Amniotic epithelial cell (primary cell): Measurements from ENCODE around the gene CLDN4.
A peak's percentile ranks its signal among the peaks of the same experiment; 100 is the strongest.

ENCODE experiments used
- DNase-seq: peaks from one replicate; pipeline ENCODE4 v3.0.0-alpha.2; 2010; ENCODE audit warnings: low read depth

The CLDN4 gene

DNA sequence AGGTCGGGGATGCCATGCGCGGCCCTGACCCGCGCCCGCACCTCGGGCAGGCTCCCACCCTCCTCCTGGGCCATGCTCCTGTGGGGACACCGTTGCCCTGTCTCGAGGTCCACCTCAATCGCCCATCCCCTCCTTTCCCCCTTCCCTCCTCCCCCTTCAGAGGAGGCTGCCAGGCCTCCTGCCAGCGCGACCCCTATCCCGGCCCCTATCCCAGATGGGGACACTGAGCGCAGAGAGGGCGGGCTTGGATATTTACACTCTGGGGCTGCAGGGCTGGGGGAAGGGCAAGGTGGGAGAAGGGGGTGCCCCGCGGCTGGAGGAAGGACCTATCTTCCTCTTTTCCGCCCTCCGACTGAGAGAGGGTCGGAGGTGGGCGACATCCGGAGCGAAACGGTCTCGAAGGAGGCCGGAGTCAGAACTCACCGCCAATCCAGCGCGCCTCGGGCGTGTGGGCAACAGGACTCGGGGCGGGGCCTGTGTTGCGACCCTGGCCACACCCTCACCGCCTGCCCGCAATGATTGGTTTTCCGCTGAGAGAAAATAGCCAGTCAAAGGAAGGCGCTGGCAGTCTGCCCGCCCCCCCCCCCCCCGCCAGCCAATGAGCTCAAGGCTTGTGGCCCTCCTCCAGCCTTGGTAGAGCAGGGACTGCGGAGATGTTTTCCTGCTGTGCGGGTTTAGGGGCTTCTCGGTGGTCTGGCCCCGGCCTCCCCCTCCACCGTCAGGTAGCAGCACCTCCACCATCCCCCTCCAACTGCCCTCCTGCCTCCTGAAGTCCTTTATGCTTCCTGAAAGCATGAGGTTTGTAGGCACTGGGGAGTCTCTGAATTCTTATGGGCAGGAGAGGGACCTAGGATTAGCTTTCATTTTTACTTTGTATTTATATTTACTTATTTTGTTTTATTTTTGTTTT, 11.5 kb downstream of the CLDN4 start, which contains the start of gene METTL27:
Gene METTL27 (minus strand): TSS at position 450 of the 910 bp plus-strand sequence. CDS start 376 bp downstream, at position 74.
- peak; percentile 88 for DNase-seq

DNA sequence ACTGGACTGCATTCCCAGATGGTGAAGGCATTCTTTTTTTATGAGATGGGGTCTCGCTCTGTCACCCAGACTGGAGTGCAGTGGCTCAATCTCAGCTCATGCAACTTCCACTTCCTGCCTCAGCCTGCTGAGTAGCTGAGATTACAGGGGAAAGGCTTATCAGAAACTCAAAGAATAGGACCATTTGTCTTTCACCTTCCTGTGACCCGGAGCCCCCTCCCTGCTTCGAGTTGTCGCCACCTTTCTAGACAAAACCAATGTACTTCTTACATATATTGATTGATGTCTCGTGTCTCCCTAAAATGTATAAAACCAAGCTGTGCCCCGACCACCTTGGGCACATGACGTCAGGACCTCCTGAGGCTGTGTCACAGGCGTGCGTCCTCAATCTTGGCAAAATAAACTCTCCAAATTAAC, 13.3 kb downstream of the CLDN4 start:
- no peak for DNase-seq

DNA sequence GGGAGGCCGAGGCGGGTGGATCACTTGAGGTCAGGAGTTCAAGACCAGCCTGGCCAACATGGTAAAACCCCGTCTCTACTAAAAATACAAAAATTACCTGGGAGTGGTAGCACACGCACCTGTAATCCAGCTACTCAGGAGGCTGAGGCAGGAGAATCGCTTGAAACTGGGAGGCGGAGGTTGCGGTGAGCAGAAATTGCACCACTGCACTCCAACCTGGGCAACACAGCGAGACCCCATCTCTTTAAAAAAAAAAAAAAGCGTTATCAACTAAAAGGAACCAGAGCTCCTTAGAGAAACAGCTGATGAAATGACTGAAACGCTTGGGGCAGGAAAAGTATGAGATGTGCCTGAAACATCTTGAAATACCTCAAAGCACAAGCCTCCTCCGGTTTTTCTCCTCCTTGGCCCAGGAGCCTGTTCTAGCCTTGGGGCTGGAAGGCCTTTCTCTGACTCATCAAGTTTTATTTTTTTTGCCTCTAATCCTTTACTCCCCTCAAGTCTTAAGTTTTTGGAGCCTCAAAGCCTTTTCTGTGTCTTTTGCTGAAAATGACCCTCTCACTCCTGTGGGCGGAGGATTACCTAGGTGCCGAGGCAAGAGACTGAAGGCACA, 14.2 kb downstream of the CLDN4 start:
- DNase-seq, result peak; percentile 91

DNA sequence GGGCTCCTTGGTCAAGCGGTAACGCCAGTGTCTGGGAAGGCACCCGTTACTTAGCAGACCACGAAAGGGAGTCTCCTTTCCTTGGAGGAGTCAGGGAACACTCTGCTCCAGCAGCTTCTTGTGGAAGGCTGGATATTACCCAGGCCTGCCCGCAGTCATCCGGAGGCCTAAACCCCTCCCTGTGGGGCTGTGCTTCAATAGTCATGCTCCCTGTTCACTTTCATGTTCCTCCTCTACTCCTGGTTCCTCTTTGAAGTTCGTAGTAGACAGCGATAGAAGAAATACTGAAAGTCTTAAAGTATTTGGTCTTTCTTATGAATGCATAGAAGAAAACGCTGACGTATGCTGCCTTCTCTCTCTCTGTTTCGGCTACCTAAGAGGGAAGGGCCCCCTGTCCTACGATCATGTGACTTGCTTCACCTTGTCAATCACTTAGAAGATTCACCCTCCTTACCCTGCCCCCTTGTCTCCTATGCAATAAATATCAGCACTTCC, 15.0 kb downstream of the CLDN4 start:
- peak; percentile 94 for DNase-seq

DNA sequence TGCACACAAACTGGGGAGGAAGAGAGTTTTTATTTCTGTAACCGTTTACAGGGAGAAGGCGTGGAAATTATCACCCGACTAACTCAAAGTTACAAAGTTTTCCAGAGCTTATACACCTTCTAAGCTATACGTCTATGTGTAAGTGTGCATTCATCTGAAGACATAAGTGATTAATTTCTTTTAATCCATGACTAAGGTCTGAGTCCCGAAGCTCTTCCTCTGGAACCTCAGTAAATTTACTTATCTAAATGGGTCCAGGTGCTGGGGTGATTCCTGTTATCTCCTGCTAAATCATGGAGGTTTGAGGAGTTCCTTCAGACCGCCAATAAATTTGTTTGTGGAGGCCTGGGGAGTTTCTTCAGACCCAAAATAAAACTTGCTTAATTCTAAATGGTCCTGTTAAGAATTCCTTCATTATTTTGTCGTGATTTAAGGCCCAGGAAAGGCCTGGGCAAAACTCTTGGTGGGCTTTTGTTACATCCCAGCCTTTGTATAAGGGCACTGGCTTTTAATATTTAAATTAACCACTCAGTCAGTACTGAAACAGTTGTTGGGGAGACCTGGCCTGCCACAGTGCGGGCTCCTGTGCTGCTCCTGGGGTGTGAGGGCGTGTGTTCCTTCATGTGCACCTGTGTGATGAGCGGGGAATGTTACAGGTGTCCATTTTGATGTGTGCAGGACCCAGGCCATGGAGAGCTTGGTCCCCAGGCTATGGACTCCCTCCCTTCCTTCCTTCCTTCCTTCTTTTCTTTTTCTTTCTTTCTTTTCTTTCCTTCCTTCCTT, 17.3 kb downstream of the CLDN4 start:
- no peak for DNase-seq

DNA sequence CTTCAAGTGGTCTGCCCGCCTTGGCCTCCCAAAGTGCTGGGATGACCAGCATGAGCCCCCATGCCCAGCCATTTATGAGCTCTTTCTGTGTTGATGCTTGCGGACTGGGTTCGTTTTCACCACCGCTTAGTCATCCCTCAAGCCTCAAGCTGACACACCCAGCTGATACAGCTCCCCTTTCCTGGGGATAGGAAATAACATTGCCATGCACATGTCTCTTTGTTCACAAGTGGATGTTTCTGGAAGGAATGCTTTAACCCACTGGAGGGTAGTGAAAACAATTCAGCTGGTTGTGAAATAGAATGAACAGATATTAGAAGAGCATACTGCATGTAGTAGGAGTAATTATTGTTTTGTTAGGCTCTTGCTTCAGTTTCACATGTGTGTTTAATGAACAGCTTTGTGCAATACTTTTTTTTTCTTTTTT, 20.0 kb downstream of the CLDN4 start:
- DNase-seq, result peak; percentile 99

DNA sequence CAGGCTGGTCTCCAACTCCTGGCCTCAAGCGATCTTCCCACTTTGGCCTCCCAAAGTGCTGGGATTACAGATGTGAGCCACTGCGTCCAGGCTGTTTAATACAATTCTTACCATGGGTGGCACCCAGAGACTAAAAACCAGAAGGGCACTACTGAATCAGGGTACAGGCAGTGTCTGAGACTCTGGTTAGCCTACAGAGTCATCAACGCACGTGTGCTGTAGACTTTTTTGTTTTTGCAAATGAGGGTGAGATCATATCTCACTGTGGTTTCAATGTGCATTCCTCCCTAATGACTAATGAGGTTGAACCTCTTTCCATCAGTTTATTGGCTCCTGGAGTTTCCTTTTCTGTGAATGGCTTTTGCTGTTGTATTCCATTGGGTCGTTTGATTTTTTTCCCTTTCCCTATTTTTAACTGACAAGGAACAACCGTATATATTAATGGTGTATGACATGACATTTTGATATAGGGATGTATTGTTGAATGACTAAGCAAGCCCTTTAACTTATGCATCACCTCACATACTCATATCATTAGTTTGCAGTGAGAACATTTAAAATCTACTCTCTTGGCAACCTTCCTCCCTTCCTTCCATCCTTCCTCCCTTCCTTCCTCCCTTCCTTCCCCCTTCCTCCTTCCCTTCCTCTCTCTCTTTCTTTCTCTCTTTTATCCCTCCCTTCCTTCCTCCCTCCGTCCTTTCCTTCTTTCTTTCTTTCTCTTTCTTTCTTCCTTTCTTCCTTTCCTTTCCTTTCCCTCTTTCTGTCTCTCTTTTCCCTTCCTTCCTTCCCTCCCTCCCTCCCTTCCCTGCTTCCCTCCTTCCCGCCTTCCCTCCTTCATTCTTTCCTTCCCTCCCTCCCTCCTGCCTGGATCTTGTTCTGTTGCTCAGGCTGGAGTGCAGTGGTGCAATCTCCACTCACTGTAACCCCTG, 20.9 kb downstream of the CLDN4 start:
- DNase-seq, result peak; percentile 98

DNA sequence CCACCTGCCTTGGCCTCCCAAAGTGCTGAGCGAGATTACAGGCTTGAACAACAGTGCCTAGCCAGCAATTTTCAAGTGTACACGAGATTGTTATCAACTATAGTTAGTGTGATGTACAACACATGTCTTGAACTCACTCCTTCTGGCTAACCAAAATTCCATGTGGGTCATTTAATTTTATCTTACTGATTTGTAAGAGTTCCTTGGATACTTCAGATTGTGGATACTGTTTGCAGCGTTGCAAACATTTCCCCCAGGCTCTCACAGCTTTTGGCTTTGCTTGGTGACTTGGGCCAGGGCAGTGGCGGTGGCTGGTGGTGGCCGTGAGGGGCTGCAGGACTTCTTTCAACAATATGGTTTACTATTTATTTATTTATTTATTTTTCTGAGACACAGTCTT, 21.7 kb downstream of the CLDN4 start:
- peak; percentile 39 for DNase-seq

DNA sequence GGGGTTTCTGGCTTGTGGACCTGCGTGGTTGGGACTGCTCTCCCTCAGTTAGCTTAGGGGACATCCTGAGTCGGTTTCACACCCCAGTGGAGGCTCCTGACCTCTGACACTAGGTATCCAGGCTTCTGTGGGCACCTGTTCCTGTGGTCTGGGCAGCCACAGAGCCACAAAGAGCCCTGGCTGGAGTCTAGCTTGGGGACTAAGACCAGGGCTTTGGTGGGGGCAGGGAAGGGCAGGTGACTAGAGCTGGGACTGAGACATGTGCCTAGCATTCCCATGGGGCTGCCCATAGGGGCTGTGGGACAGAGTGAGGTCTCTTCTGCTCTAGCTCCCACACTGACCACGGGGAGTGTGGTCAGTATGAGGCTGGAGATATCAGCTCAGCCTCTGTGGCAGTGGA, 26.1 kb downstream of the CLDN4 start:
- DNase-seq, result no peak

DNA sequence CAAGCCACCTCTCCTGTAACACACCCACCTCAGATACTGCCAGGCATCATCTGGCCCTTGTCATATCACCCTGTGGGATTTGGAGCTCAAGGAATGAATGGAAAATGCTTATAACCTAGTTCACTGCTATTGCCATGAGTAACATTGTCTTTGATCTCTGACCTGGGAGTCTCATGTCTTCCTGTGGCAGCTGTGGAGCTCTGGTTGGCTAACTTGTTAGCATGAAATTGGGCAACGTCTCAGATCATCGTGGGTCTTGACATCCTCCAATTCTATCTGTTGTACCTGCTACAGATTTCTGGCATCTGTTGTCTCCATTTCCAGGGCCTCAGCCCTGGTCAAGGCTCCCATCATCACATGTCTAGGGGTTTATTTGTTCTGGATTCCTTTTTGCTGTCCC, 28.0 kb downstream of the CLDN4 start:
- DNase-seq, result no peak

DNA sequence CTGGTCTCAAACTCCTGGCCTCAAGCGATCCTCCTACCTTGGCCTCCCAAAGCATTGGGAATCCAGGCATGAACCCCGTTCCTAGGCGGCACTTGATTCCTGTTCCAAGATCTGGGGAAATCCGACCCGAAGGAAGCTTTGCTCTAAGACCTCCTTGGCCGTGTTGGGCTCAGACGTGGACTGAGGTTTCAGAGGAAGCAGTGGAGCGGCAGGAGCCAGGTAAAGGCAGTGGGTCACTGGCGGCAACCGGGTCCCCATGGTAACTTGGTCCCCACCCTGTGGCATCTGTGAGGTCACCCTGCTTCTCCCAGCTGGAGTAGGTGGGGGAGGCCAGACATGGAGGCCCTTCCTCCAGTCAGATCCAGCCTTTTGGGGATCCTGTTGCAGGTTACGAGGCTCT, 30.1 kb downstream of the CLDN4 start, which contains the start of gene TMEM270:
Gene TMEM270 (plus strand): TSS at position 301 of the 400 bp plus-strand sequence. CDS start 36 bp downstream, at position 337.
- DNase-seq, result no peak

DNA sequence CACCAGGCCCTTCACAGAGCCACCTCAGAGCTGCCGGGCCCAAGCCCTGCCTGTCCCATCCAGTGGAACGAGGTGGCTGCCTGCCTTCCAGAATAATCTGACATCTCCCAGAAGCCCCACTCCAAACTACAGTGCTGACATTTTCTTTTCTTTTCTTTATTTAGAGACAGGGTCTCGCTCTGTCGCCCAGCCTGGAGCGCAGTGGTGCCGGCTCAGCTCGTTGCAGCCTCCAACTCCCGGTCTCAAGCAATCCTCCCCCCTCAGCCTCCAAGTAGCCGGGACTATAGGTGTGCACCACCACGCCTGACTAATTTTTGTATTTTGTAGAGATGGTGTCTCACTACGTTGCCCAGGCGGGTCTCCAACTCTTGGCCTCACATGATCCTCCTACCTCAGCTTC, 30.5 kb downstream of the CLDN4 start:
- no peak for DNase-seq

DNA sequence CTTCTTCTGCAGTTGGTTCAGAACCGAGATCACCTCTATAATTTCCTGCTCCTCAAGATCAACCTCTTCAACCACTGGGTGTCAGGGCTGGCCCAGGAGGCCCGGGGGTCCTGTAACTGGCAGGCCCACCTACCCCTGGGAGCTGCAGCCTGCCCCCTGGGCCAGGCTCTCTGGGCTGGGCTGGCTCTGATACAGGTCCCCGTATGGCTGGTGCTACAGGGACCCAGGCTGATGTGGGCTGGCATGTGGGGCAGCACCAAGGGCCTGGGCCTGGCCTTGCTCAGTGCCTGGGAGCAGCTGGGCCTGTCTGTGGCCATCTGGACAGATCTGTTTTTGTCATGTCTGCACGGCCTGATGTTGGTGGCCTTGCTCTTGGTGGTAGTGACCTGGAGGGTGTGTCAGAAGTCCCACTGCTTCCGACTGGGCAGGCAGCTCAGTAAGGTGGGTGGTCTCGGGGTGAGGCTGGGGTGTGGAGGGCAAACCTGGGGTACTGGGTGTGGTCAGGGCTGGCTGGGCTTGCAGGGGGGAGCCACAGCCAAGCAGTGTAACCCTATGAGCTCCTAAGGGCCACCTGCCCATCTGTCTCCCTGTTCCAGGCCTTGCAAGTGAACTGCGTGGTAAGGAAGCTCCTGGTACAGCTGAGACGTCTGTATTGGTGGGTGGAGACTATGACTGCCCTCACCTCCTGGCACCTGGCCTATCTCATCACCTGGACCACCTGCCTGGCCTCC, 34.4 kb downstream of the CLDN4 start:
- DNase-seq, result no peak

DNA sequence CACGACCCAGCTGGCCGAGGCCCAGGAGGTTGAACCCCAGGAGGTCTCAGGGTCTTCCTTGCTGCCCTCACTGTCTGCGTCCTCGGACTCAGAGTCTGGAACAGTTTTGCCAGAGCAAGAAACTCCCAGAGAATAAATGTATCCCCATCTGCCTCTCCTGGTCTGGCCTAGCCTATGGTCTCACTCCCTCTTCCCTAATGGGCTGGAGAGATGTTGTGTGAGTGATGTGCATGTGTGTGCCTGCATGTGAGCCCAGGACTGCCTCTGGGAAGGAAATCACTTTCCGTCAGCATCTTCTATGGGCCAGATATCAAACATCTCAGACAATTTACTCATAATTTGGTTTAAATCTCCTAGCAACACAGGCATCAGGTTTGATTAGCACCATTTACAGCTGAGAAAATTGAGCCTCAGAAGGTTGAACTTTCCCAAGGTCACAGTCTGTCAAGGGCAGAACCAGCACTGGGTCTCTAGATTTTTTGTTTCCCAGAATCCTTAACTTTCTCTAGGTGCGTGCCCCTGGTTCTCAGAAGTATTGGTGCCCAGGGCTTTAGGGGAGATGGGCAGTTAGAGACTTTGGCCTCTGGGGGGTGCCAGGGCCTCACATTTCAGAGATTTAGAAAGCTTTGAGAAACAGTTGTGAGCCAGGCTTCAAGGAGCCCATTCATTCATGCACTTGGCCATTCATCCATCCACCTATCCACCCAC, 35.1 kb downstream of the CLDN4 start:
- peak; percentile 46 for DNase-seq

DNA sequence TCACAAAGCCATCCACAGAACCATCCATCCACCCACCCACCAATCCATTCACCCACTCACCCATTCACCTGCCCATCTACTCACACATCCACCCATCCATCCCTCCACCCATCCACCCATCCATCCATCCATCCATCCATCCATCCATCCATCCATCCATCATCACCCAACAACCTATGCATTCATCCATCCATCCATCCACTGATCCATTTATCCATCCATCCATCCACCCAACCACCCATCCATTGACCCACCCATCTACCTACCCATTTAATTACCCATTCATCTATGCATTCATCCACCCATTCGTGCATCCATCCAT, 35.6 kb downstream of the CLDN4 start:
- DNase-seq, result no peak

DNA sequence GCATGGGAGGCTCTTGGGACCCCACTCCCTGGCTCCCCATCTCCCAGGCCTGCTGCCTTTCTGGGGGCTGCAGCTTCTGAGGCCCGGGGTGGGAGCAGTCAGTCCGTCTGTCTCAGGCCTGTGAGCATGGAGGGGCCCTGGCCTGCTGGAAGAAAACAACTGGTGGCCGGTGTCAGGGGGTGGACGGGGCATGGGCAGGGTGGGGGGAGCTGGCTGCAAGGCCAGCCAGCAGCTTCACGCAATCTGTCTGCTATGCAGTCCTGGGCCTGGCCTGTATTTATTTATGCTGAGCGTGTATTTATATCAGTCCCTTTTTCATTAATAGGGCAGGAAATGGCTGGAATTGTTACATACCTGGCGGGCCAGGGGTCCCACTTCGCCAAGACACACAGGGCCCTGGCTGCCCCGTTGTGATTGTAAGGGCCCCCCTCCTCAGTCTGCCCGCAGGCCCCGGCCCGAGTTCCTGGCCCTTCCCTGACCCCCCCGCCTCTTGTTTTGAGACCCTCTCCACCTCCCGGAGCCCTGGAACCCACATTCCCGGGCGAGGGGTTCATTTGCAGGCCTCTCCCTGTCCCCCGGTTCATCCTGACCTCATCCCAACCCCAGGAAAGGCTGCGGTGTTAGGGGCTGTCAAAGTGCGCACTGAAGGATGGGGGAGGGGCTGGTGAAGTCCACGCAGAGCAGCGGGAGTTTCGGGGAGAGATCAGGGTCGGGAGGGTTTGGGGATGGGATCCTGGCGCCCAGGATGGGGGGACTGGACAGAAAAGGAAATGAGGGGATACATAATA, 38.4 kb downstream of the CLDN4 start:
- no peak for DNase-seq

DNA sequence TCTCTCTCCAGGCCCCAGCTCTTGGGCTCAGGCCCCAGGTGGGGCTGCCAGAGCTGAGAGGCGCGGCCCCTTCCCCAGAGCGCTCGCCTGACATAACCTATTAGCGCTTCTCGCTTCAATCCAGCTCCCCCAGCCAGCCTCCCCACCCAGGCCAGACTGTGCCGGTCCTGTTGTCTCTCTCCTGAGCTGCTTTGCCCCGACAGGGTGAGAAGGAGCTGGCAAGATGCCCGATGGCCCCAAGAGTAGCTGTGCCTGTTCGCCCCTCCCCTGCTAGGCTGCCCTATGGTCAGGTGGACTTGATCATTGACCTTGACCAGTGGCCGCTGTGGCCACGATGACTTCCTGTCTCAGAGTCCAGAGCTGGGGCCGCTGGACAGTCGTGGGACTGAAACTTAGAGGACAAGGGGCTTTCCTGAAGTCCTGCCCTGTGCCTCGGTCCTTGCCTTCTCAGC, 39.3 kb downstream of the CLDN4 start:
- DNase-seq, result no peak

DNA sequence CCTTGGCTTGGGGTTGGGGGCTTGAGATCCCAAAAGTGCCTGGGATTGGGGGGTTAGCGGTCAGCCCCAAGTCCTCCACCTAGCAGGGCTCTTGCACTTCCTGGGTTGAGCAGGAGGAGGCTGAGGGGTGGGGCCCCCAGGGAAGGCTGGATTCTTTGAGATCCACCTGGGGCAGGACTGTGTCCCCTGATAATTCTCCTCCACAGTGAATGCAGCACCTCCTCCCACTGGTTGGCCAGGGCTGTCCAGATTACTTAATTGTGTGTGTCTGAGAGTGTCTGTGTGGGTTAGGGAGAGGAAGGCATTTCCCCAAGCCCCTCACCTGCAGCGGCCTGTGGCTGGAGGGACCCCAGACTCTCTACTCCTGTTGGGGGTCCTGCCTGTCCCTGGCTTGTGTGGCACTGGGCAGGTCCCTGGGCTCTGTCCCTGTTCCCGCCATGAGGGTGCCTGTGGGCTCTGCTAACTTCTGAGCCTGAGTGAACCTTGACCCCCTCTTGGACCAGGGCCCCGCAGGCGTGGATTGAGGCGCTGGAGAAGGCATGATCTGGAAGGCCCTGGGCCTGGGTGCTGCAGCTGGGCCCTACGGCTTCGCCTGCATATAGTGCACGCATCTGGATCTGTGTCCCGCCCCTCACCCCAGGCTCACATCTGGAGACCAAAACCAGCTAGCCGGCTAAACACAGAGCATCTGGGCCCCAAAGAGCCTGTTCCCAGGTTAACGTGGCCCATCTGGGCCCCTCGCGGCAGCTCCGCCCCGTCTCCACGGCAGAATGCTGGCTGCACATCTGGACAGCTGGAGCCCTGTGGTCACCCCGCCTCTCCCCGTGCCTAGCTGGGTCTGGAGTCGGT, 40.6 kb downstream of the CLDN4 start:
- no peak for DNase-seq
